MM.1S (cell line): ENCODE results near the gene NSFL1C.

Source experiments
- DNase-seq: peaks from one replicate; pipeline ENCODE4 v3.0.0-alpha.2; 2015
- H2AFZ ChIP-seq: fragments of 300-600 bp; sonication (generic); 2 replicates; pipeline ENCODE4 v1.6.0; 2016; ENCODE audit warnings: antibody characterized with exemption, low read length
- H3F3A ChIP-seq: fragments of 300-600 bp; sonication (generic); 2 replicates; pipeline ENCODE4 v1.6.1; 2016; ENCODE audit warnings: mild to moderate bottlenecking, antibody characterized with exemption, low read length, moderate library complexity, mixed read lengths; ENCODE audit not compliant: insufficient read depth
- H3K27ac ChIP-seq: fragments of 300-600 bp; sonication (generic); 2 replicates; pipeline ENCODE4 v1.5.1; 2016; ENCODE audit warnings: mild to moderate bottlenecking, low read length
- H3K27me3 ChIP-seq: fragments of 300-600 bp; sonication (generic); replicated peaks from 2 replicates; pipeline ENCODE4 v1.6.0; 2016; ENCODE audit warnings: low read length; ENCODE audit not compliant: insufficient read depth
- H3K36me3 ChIP-seq: fragments of 300-600 bp; sonication (generic); replicated peaks from 2 replicates; pipeline ENCODE4 v1.6.1; 2016; ENCODE audit warnings: mild to moderate bottlenecking, low read length, mixed read lengths; ENCODE audit not compliant: insufficient read depth
- H3K4me1 ChIP-seq: fragments of 300-600 bp; sonication (generic); 2 replicates; pipeline ENCODE4 v1.6.1; 2016; ENCODE audit warnings: low read length, mixed read lengths
- H3K4me2 ChIP-seq: fragments of 300-600 bp; sonication (generic); 2 replicates; pipeline ENCODE4 v1.6.0; 2016; ENCODE audit warnings: low read depth, low read length
- H3K4me3 ChIP-seq: fragments of 300-600 bp; sonication (generic); 2 replicates; pipeline ENCODE4 v1.5.1; 2016; ENCODE audit warnings: low read length, mixed read lengths
- H3K79me2 ChIP-seq: fragments of 300-600 bp; sonication (generic); 2 replicates; pipeline ENCODE4 v1.6.1; 2016; ENCODE audit warnings: mixed run types, low read length, mixed read lengths
- H3K9ac ChIP-seq: fragments of 300-600 bp; sonication (generic); 2 replicates; pipeline ENCODE4 v1.6.1; 2016; ENCODE audit warnings: low read length, mixed read lengths
- H3K9me2 ChIP-seq: fragments of 300-600 bp; sonication (generic); replicated peaks from 2 replicates; pipeline ENCODE4 v1.6.1; 2016; ENCODE audit warnings: mild to moderate bottlenecking, low read length, mixed read lengths; ENCODE audit not compliant: insufficient read depth
- H3K9me3 ChIP-seq: fragments of 300-600 bp; sonication (generic); replicated peaks from 2 replicates; pipeline ENCODE4 v1.6.1; 2016; ENCODE audit warnings: mild to moderate bottlenecking, low read length, mixed read lengths; ENCODE audit not compliant: insufficient read depth
- H4K20me1 ChIP-seq: fragments of 300-600 bp; sonication (generic); 2 replicates; pipeline ENCODE4 v1.6.1; 2016; ENCODE audit warnings: mild to moderate bottlenecking, low read length, moderate library complexity, mixed read lengths; ENCODE audit not compliant: insufficient read depth
- EZH2 ChIP-seq: fragments of 300-600 bp; sonication (generic); optimal IDR thresholded peaks from 2 replicates; pipeline ENCODE3; 2017; ENCODE audit warnings: low read depth, mild to moderate bottlenecking, antibody characterized with exemption, low read length, mixed read lengths
- EZH2phosphoT487 ChIP-seq: fragments of 300-600 bp; sonication (generic); IDR thresholded peaks from 2 replicates; pipeline ENCODE4 v1.6.1; 2018; ENCODE audit warnings: antibody characterized with exemption, low read length
- TF ChIP-seq, protein P1 (sequence below): fragments of 300-600 bp; sonication (generic); IDR thresholded peaks from 2 replicates; pipeline ENCODE4 v1.5.1; 2016; ENCODE audit warnings: antibody characterized with exemption, low read length, mixed read lengths

NSFL1C gene

DNA sequence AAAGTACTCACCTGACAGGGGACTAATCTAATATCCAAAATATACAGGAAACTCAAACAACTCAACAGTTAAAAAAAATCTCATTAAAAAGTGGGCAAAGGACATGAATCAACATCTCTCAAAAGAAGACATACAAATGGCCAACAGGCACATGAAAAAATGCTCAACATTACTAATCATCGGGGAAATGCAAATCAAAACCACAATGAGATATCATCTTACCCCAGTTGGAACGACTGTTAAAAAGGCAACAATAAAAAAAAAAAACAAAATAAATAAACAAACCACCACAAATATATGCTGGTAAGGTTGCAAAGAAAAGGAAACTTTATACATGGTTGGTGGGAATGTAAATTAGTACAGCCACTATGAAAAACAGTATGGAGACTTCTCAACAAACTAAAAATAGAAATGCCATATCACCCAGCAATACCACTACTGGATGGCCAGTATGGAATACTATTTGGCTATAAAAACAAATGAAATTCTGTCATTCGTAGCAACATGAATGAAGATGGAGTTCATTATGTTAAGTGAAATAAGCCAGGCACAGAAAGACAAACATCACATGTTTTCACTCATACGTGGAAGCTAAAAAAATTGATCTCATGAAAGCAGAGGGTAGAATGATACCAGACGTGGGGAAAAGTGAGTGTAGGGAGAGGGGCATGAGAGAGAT is 17.9 kb upstream of the NSFL1C start:
- Histone ChIP-seq H3K9me2 (no peaks in the 10 kb centered on the region), H3K9me3 (no peaks in the 10 kb centered on the region), H3K36me3 (no peaks in the 10 kb centered on the region), H3K9ac (no peak overlapping the region), H2AFZ (no peak overlapping the region), H3K27me3 (no peaks in the 10 kb centered on the region), H3K4me1 (no peaks in the 10 kb centered on the region), H4K20me1 (no peaks in the 10 kb centered on the region), H3K27ac (no peak overlapping the region), H3K79me2 (no peaks in the 10 kb centered on the region), H3K4me3 (no peak overlapping the region), H3K4me2 (no peak overlapping the region), H3F3A (no peaks in the 10 kb centered on the region)
- TF ChIP-seq EZH2, result no peak
- peak; percentile 16 for DNase-seq

DNA sequence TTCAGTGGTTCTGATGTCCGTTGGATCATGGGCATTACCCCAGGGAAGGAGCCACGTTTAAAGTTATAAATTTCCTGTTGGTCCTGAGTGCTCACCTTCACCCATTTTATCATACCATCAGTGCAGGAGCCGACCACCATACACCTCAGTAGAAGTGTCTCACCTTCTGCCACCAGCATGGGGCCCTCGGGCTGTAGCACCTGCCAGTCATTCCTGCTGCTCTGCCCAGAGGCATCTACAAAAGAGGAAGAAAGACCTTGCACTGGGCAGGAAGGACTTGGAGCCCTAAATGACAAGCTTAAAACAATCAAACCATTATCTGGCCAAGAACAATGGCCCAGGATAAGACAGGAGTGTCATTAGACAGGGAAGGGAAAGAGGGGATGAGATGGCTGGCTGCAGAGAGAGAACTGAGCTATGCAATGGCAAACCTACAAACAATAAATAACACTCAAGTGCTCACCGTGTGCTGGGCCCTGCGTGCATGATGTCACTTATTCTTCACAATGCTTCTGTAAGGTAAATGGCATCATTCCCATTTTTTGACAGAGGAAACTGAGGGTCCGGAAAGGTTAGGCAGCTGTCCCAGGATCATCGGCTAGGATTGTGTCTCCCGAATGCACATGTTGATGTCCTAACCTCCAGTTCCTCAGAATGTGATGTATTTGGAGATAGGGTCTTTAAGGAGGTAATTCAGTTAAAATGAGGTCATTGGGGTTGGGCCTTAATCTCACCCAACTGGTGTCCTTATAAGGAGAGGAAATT is 13.4 kb upstream of the NSFL1C start:
- TF ChIP-seq EZH2 (no peak), EZH2phosphoT487 (no peak)
- TF ChIP-seq, protein P1, sequence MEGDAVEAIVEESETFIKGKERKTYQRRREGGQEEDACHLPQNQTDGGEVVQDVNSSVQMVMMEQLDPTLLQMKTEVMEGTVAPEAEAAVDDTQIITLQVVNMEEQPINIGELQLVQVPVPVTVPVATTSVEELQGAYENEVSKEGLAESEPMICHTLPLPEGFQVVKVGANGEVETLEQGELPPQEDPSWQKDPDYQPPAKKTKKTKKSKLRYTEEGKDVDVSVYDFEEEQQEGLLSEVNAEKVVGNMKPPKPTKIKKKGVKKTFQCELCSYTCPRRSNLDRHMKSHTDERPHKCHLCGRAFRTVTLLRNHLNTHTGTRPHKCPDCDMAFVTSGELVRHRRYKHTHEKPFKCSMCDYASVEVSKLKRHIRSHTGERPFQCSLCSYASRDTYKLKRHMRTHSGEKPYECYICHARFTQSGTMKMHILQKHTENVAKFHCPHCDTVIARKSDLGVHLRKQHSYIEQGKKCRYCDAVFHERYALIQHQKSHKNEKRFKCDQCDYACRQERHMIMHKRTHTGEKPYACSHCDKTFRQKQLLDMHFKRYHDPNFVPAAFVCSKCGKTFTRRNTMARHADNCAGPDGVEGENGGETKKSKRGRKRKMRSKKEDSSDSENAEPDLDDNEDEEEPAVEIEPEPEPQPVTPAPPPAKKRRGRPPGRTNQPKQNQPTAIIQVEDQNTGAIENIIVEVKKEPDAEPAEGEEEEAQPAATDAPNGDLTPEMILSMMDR, result no peak
- no peaks in the 10 kb centered on the region for H3K4me1 ChIP-seq

DNA sequence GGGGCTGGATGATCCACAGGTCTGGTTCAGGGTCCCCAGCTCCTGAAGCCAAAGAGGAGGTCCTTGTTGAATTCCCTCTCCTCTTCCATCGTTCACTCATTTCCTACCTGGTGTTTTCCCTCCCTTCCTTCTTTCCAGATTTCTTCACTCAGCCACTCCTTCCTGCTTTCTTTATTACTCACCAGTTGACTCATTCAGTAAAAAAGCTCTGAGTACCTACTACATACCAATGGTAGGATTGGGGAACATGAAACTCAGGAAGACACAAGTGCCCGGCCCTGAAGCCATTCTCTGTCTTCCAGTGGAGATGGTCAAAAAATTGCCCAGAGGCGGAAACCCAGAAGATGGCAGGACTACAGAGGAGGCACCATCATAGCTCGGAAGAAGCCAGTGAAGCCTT is 11.9 kb upstream of the NSFL1C start:
- TF ChIP-seq EZH2 (no peak), EZH2phosphoT487 (no peak)
- TF ChIP-seq, protein P1, result no peak
- H2AFZ ChIP-seq, result no peak overlapping the region
- H3K4me1 ChIP-seq, result no peaks in the 10 kb centered on the region
- H3K9me2 ChIP-seq, result no peaks in the 10 kb centered on the region
- no peak overlapping the region for H3K4me2 ChIP-seq
- no peak overlapping the region for H3K27ac ChIP-seq
- H3K9me3 ChIP-seq, result no peaks in the 10 kb centered on the region
- no peaks in the 10 kb centered on the region for H3F3A ChIP-seq
- no peak for DNase-seq
- H3K36me3 ChIP-seq, result no peaks in the 10 kb centered on the region
- H4K20me1 ChIP-seq, result no peaks in the 10 kb centered on the region
- H3K4me3 ChIP-seq, result no peak overlapping the region
- H3K9ac ChIP-seq, result no peak overlapping the region
- H3K79me2 ChIP-seq, result no peaks in the 10 kb centered on the region
- no peaks in the 10 kb centered on the region for H3K27me3 ChIP-seq

More for the DNA sequence above, 13.4 kb upstream of the NSFL1C start:
- no peak overlapping the region for H2AFZ ChIP-seq
- no peak for DNase-seq
- H3K79me2 ChIP-seq, result no peaks in the 10 kb centered on the region
- no peak overlapping the region for H3K4me3 ChIP-seq
- no peaks in the 10 kb centered on the region for H3K9me2 ChIP-seq
- H3K4me2 ChIP-seq, result no peak overlapping the region
- H3F3A ChIP-seq, result no peaks in the 10 kb centered on the region
- H3K27ac ChIP-seq, result no peak overlapping the region
- no peaks in the 10 kb centered on the region for H3K9me3 ChIP-seq
- no peaks in the 10 kb centered on the region for H3K36me3 ChIP-seq
- H3K9ac ChIP-seq, result no peak overlapping the region
- no peaks in the 10 kb centered on the region for H4K20me1 ChIP-seq
- no peaks in the 10 kb centered on the region for H3K27me3 ChIP-seq
